Nucleus accumbens (tissue), 56 donors: ENCODE results near the gene ADCY7.

Source experiments
- DNase-seq, 56 donors: peaks; one replicate each; lab custom pipeline; 2025; lab: John Stamatoyannopoulos, UW

ADCY7 gene

DNA sequence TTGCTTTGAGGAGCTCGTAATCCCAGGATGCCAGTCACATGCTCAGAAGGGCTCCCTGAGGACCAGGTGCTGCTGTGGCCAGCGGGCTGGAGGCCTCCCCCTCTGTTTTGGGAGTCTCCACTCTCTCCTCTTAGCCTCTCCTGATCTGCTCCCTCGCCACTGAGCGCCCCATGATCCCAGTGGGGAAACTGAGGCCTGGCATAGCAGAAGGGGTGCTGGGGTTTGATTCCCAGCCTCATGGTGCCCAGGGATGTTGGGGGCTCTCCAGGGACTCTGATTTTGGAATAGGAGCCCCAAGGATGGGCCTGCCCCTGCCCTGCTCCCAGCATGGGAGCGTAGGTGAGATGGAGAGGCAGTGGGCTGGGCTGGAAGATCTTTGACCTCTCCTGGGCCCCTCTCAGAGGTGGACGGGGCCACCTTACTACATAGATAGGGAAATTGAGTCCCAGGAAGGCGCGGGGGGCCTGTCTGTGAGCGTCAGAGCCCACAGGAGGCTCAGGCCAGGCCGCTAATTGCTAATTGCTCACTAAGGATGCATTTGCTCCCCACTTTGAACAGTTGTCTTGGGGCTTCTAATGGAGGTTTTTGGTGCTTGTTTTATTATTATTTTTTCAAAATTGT lies 525 bp upstream of the ADCY7 start:
- DNase-seq: no peak

DNA sequence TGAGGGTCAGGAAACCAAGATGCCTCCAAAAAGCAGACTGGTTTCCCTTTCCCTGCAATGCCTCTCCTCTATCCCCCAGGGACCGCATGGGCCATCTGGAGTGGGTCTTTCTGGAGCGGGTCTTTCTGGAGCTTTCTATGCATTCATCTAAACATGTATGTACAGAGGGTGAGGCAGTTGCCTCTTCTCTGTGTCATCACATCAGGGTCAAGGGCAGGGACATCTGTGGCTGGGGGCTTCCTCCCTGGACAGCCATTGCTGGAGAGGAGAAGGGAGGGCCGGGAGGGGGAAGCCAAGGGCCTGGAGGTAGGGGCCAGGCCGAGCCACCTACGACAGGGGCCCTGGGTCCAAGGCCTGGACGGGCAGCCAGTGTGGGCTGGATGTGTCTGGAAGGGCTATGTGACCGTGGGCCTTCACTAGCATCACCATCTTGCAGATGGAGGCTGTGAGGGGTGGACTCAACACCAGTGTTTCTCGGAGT lies 840 bp downstream of the ADCY7 start:
- no peak for DNase-seq

DNA sequence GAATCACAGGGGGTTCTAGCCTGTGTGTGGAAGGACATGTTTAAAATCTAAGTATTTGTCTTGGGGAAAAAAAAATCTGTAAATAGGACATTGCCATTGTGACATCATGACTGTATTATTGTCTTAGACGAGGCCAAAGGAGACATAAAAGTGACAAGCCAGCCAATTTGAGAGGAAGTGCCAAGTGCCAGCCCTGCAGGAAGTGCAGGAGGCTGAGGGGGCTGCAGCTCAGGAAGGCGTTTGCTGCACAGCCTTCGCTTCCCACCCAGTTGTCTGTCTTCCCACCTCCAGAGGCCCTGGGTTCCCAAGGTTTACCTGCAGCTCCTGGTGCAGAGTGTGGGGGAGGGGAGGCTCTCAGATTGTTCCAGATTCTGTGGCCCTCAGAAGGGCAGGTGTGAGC lies 1.3 kb downstream of the ADCY7 start:
- no peak for DNase-seq

DNA sequence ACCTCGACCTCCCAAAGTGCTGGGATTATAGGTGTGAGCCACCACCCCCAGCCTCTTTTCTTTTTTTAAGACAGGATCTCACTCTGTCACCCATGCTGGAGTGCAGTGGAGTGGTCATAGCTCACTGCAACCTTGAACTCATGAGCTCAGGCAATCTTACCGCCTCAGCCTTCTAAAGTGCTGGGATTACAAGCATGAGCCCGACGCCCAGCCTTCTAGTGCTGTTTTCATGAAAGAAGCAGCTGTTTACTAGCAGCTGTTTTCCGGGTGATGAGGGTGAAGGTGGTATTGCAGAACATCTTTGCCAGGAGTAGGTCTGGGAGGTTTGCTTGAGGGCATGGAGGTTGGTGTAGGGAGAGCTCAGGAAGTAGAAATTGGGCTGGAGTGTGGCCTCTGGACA lies 2.0 kb downstream of the ADCY7 start:
- no peak for DNase-seq

DNA sequence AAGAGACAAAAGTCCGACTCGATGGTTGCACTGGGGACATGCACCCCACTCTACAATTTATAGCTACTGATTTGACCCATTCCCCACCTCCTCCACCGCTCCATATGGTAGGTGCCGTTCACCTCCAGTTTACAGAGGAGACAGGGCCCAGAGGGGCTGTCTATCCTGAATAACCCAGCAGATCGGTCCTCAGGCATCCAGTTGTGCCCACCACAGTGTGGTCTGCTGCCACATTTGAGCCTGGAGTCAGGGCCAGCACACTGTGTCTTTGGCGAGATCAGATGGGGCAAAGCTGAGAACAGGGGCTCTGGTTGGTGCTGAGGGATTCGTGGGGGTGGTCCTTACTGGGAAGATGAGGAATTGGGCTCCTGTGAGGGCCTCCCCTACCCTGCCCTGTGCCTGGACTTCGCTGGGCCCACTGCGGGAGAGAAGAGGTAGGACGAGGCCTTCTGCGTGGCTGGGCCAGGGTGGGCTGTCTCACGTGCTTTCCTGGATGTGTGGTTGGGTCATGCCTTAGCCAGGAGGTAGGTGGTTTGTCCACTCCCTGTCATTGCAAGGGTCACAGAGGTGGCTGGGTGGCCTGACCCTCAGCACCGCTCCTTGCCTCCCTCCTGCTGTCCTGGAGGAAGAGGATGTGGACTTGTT lies 2.8 kb downstream of the ADCY7 start:
- no peak for DNase-seq

DNA sequence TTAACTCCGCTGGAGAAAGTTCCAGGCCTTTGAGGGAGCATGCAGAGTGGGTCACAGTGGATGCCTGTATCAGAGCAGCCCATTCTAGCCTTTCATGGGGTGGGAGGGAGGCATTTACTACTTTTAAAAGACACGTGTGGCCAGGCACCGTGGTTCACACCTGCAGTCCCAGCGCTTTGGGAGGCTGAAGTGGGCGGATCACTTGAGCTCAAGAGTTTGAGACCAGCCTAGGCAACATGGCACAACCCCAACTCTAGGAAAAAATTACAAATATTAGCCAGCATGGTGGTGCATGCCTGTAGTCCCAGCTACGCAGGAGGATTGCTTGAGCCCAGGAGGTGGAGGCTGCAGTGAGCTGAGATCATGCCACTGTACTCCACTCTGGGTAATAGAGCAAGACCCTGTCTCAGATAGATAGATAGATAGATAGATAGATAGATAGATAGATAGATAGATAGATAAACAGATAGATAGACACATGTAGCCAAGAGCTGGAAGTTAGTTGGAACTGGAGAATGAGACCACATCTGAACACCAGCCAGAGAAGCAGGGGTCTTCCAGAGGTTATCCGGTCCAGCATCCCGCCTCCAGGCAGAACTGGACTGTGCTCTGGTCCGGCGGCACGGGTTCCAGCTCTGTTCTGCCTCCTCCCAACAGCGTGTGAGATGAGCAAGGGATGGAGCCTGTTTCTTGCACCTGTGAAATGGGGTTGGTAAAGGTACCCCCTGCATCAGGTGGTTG lies 3.6 kb downstream of the ADCY7 start:
- no peak for DNase-seq

DNA sequence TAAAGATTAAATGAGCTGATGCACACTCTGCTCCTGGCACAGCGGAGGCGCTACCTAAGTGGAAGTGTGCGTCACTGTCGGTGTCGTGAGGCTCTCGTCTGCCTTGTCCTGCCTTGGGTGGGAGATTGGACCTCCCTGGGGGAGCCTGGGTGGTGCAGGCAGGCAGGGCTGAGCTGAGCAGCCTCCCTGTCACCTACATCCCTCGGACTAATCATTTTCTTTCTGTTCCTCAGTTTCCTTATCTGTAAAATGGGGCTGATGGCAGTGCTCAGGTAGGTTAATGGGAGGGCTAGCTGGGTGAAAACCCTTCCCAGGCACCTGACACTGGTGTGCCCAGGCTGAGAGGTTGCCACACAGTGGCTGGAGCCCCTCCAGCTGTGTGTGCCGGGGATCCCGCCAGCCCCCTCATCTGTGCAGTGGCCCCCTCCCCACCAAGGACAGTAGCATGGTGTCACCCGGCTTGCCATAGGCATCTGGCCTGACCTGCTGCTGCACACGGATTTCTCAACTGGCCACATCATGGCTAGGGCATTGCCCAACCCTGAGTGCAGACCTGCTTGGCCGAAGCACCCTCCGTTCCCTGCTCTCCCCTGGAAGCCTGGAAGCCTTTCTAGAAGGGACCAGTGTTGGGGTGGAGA lies 4.3 kb downstream of the ADCY7 start:
- no peak for DNase-seq

DNA sequence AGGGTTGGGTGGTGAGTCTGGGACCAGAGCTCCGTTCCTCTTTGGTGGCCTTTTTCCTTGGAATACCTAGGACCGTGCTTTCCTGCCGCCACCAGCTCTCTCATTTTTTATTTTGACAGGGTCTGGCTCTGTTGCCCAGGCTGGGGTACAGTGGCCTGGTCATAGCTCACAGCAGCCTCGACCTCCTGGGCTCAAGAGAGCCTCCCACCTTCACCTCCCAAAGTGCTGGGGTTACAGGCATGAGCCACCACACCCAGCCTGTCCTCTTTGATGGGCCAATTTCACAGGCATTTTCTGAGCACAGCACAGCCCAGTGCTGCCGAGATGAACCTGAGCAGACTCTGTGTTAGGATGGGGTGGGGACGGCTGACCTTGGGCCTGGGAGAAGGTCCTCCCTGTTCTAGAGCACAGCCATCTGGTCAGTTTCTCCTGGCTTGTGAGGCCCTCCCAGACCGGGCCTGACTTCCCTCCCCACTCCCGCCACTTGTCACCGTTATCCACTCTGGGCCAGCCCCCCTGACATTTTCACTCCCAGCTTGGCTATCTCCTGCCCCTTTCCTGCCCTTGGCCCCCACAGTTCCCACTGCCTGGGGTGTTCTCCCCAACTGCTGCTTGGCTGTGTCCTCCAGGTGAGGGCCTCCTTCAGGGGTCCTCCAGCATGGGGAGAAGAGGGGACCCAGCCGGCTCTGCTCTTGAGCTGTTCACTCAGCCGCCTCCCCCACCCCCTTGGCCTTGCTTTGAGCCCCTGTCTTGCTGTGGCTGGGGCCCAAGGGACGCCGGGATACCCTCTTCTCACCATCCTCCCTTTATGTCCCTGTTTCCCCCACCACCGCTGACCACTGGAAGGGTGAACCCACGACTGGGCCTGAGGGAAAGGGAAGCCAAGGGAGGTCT lies 5.0 kb downstream of the ADCY7 start:
- no peak for DNase-seq

DNA sequence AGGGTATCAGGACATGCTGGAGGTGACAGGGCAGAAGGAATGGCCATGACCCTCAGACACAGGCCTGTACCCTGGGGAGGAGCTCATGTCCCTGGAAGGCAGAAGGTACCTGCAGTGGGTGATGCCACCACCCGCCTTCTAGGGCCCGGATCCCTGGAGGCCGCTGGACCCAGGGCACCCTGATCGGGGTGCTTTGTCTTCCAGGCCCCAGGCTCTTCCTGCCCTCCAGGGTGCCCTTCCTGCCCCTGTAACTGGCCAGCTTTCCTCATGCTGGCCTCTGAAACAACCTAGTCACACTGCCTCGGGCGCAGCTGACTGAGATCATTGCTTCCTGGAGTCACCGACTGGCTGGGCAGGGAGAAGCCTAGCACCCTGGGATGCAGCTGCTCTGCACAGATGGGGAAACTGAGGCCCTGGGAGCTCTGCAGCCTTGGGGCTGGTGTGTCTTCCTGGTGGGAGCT lies 5.8 kb downstream of the ADCY7 start:
- no peak for DNase-seq

DNA sequence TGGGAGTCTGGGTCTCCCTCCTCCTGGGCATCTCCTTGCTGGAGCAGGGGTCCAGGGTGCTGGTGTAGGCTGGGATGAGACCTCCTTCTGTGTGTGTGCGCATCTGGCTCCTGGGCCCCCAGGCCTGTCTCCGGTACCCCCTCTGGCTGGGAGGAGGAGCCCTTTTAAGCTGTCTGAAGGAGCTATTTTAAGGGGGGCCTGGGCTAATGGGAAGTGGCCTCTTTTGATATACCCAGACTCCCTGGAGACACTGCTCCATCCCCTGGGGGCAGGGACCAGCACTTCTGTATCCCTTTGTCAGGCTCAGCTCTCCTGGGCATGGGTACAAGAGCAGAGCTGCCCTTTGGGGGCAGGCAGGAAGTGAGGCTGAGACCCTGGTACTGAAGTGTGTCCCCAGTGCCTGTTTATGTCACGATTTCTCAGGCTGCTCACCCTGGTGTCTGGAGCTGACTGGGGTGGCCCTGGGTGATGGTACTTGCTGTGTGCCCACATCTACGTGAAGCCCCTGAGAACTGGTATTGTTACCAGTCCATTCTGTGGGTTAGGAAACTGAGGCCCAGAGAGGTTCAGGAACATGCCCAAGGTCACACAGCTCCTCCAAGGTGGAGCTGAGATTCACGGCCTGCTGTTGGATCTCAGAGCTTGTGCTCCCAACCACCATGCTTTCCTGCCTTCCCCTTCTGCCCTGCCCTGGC lies 6.5 kb downstream of the ADCY7 start:
- DNase-seq: no peak

DNA sequence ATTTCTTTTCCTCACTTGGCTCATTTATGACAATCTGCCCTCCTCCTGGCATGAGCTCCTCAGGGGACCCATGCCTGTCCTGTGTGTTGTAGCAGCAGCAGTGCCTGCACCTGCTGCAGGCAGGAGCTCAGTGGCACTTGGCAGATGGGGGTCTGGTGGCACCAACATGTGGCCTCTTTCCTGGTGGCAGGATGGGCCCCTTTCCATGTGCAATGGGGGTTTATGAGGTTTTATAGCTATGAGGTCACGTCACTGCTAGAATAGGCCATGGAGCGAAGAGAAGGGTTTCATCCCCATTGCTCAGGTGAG lies 7.0 kb downstream of the ADCY7 start:
- no peak for DNase-seq

DNA sequence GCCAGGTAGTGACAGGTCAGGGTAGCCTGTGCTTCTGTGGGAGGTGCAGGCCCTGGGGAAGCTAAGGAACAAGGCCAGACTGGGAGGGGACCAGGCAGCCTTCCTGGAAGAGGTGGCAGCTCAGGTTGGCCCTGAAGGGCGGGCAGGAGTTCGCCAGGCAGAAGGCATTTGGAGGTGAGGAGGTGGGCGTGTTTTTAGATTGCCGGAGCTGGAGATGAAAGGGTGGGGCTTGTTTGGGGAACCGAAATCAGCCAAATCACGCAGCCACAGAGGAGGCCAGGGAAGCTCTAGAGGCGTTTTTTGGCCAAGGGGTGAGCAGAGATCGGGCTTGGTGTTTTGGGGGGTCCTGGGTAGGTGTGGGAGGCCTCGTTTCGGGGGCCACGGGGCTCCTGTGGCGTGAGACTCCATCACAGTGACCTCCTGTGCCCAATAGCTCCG lies 7.6 kb downstream of the ADCY7 start:
- no peak for DNase-seq

DNA sequence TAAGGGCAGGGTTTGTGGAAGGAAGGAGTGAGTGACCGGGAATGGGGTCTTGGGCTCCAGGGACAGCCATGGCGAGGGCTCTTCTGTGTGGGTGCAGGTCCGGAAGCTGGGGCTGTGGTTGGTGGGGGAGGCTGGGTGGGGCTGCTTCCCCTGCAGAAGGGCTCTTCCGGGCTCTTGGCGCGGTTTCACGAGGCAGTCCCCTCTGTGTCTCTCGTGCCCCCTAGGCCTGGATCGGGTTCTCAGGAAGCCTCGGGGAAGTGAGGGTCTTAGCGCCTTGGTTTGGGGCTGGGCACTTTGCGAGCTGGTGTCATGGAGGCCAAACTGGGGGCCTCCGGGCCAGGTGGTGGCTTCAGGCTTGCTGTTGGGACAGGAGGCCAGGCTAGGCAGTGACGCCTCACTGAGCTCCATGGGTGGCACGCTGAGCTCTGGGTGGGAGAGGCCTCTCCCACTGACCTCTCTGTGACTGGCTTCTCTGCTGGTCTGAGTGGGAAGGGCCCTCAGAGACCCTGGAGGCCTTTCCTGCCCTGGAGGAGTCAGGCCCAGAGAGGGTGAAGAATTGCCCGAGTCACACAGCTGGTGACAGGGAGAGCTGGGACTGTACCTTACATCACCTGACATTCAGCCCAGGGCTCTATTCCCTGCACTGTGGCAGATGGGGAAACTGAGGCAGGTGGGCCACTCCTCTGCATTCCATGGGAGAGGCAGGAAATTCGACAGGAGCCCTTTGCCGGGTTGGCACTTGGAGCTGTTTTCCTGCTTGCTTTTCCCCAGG lies 8.2 kb downstream of the ADCY7 start:
- no peak for DNase-seq

DNA sequence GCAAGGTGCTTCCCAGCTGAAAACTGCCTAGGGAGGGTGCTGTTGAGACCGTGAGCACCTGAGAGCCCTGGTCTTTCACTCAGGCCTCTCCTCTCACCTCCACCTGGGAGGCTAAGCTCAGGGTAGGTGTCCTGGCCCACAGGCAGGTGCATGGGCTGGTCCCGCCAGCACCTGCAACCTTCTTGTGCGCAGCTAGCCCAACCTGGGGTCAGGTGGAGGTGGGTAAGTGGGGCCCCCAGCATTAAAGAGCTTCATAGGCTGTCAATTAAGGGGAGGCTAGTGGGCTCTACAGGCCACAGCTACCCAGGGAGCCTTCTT lies 8.7 kb downstream of the ADCY7 start:
- no peak for DNase-seq

DNA sequence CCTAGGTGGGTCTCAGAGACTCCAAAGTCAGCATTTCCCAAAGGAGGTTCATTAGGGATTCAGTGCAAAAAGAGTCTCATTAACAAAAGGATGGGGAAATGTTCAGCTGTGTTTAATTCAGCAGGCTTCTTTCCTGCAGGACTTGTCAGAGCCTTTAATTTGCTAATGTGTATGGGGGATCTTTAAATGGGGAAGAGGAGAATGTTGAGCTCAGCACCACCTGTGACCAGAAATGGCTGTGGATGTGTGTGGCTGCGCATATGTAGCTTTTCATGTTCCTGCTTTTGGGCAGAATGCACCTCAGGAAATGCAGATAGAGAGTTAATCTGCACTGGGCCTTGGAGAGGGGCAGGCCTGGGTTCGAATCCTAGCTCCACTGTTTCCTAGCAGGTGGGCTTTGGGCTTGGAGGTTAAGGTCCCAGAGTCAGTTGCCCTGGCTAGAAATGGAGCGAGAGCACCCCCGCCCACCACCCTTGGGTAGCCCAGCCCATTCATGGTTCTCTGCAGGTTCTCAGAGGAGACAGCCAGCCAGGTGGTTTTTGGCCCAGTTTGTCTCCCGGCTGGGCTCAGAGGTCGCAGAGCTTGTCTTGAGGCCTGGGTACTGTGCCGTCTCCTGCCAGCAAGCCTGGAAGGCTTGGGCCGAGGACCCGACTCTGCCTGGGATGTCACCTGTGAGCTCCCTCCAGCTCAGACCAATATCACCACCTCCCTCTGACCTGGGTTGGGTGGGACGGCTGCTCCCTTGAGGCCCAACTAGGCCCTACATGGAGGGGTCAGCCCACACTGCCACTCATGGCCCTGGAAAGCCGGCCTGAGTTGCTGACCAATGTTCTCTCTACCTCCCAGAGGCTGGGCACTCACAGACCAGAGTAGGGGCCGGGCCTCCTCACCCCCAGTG lies 9.3 kb downstream of the ADCY7 start:
- no peak for DNase-seq

DNA sequence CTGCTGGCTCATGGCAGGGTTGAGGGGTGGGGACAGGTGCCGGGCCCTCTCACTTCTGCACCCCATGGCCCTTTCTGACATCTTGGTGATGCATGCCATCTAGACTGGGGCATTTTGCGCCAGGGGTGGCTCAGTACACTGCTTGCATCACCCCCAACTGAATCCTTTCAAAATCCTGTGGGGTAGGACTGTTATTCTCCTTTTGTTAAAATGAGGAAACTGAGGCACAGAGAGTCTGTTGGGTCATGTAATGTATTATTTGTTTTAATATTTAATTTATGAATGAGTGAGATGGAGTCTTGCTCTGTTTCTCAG lies 9.9 kb downstream of the ADCY7 start:
- DNase-seq: no peak

DNA sequence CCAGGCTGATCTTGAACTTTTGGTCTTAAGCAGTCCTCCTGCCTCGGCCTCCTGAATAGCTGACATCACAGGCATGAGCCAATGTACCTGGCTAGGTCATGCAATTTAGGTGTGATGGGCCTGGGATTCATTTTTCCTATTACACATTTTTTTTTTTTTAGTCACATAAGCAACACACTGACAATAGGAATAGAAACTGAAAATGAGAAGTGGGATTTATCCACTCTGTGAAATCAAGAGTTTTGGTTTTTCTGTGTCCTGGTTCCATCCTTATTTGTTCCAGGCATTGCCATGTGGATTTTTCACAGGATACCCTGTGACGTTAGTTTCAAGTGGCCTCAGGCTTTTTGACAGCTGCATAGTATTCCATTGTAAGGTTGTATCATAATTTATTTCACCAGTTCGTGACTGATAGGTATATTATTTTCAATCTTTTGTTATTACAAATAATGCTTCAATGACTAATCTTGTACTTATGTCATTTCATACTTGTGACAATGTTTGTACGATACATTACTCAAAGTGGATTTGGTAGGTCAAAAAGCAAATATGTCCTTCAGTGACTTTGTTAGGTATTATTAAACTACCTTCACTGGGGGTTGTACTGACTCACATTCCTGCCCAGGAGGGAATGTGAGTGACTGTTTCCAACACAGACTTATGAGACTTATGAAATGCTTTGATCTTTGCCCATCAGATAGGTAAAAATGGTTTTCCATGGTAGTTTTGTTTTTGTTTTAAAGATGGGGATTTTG lies 10.6 kb downstream of the ADCY7 start:
- DNase-seq: no peak

DNA sequence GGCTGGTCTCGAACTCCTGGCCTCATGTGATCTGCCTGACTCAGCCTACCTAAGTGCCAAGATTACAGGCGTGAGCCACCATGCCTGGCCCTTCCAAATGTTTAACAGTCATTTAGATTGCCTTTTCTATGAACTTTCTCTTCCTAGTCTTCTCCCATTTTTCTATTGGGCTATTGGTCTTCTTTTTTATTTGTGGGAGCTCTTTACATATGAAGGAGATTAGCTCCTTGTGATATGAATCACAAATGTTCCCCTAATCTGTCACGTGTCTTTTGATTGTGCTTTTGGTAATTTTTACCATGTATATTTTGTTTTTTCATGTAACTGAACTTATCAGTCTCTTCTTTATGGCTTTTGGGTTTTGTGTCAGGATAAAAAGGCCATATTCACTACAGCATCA lies 11.9 kb downstream of the ADCY7 start:
- no peak for DNase-seq
